ENCODE data around the gene FOS.

The FOS gene

DNA sequence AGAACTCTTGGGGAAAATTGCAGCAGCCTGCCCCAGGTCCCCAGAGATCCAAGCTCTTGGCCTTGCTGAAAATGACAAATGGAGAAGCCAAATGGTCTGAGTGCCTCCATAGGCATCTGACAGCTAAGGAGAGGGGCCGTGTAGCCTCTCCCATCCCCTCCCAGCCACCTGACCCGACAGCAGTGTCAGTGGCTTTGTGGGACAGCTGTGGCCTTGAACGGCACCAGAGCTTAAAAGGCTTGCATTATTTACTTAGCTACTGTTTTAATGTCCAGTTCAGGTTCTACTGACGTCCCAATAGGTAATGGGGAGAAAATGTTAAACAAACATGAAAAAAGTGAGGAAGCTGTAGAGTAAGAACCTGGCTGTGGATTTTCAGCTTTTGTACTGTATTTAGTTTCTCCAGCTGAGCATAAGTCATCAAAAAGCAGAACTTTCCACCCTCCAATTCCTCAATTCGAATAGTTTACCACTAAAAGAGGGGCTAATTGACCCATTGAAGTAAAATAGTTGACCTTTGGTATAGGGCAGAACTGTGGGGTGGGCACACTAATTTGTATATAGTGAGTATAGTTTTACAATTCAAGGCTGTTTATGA is 50.0 kb downstream of the FOS start:
- TF ChIP-seq, protein P1, sequence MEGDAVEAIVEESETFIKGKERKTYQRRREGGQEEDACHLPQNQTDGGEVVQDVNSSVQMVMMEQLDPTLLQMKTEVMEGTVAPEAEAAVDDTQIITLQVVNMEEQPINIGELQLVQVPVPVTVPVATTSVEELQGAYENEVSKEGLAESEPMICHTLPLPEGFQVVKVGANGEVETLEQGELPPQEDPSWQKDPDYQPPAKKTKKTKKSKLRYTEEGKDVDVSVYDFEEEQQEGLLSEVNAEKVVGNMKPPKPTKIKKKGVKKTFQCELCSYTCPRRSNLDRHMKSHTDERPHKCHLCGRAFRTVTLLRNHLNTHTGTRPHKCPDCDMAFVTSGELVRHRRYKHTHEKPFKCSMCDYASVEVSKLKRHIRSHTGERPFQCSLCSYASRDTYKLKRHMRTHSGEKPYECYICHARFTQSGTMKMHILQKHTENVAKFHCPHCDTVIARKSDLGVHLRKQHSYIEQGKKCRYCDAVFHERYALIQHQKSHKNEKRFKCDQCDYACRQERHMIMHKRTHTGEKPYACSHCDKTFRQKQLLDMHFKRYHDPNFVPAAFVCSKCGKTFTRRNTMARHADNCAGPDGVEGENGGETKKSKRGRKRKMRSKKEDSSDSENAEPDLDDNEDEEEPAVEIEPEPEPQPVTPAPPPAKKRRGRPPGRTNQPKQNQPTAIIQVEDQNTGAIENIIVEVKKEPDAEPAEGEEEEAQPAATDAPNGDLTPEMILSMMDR (IDR thresholded peaks at IDR 0.05; ENCODE audit: low read depth, low read length): no peak
- TF ChIP-seq, protein P2, sequence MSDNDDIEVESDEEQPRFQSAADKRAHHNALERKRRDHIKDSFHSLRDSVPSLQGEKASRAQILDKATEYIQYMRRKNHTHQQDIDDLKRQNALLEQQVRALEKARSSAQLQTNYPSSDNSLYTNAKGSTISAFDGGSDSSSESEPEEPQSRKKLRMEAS (IDR thresholded peaks at IDR 0.05; ENCODE audit: low read depth, low read length): no peak
- TF ChIP-seq POLR2A (IDR thresholded peaks at IDR 0.05; ENCODE audit: extremely low read depth, insufficient read length) (no peak), MYC (IDR thresholded peaks at IDR 0.05; ENCODE audit: low read depth, low read length) (no peak)
- no peak overlapping the region for H3K4me3 ChIP-seq (ENCODE audit: low read depth, low read length)
- no peak for DNase-seq (ENCODE audit: low read depth)

DNA sequence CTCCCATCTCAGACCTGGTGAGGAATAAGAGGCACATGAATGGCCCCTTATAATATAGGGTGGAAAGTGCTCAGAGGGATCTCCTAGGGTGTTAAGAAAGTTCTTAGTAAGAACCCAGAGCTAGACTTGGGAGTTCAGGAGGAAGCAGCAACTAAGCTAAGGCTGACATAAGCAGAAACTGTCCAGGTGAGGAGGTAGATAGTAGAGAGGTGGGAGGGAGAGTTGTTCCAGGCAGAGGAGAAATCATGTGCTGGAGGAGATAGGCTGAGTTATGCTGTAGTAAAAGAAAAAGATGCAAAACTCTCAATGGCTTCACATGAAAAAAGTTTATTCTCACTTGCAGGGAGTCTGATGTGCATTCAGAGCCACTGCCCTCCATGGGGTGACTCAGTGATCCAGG is 50.7 kb downstream of the FOS start:
- TF ChIP-seq POLR2A (IDR thresholded peaks at IDR 0.05; ENCODE audit: extremely low read depth, insufficient read length) (no peak), MYC (IDR thresholded peaks at IDR 0.05; ENCODE audit: low read depth, low read length) (no peak)
- TF ChIP-seq, protein P1 (IDR thresholded peaks at IDR 0.05; ENCODE audit: low read depth, low read length): no peak
- TF ChIP-seq, protein P2 (IDR thresholded peaks at IDR 0.05; ENCODE audit: low read depth, low read length): no peak
- no peak overlapping the region for H3K4me3 ChIP-seq (ENCODE audit: low read depth, low read length)
- DNase-seq (ENCODE audit: low read depth): no peak

GRCh38 chr14:75331471-75331870 is 52.8 kb downstream of the FOS start:
- H3K4me3 ChIP-seq (ENCODE audit: low read depth, low read length): no peak overlapping the region
- no peak for TF ChIP-seq POLR2A (IDR thresholded peaks at IDR 0.05; ENCODE audit: extremely low read depth, insufficient read length)
- TF ChIP-seq, protein P1 (IDR thresholded peaks at IDR 0.05; ENCODE audit: low read depth, low read length): no peak
- DNase-seq (ENCODE audit: low read depth): no peak

All from NB4 (cell line).